A549 (cell line): Measurements from ENCODE around the gene GREM1.

Source experiments
- CHD2 ChIP-seq: fragments of 150-350 bp; IDR thresholded peaks from 2 replicates; pipeline ENCODE4 v1.6.1; 2014; ENCODE audit warnings: low read length; ENCODE audit not compliant: partially characterized antibody
- CTCF ChIP-seq: fragments of >200 bp; sonication (Bioruptor Twin); formaldehyde crosslinking; IDR thresholded peaks from 3 replicates; pipeline ENCODE4 v1.5.1; 2016
- EP300 ChIP-seq, 2 experiments: fragments of >200 bp; sonication (Bioruptor Twin); formaldehyde crosslinking; IDR thresholded peaks; 2 replicates in 1 of 2; 3 replicates in 1 of 2; pipeline ENCODE4 v1.6.1; 2016 to 2017
- HOXA7 ChIP-seq: fragments of 250-450 bp; sonication (Bioruptor Pico); IDR thresholded peaks from 2 replicates; pipeline ENCODE4 v1.5.0; 2020; ENCODE audit warnings: mild to moderate bottlenecking, moderate library complexity
- MAX ChIP-seq: IDR thresholded peaks from 2 replicates; pipeline ENCODE4 v1.6.1; 2012
- MYC ChIP-seq: IDR thresholded peaks from 2 replicates; pipeline ENCODE4 v1.6.1; 2012; ENCODE audit warnings: mild to moderate bottlenecking, inconsistent platforms, low read length, improper control_type of control experiment, borderline replicate concordance
- POLR2A ChIP-seq: IDR thresholded peaks from 2 replicates; pipeline ENCODE4 v1.6.1; 2012; ENCODE audit warnings: mild to moderate bottlenecking, low read length
- RCOR1 ChIP-seq: fragments of 150-350 bp; IDR thresholded peaks from 2 replicates; pipeline ENCODE4 v1.6.1; 2014; ENCODE audit warnings: antibody characterized with exemption, low read length, low read depth
- USF2 ChIP-seq: fragments of 450-650 bp; IDR thresholded peaks from 2 replicates; pipeline ENCODE4 v1.6.1; 2014; ENCODE audit warnings: antibody characterized with exemption

GRCh38 chr15:32687556-32687955, 30.2 kb upstream of the GREM1 start:
- TF ChIP-seq MYC, result no peak
- no peak for TF ChIP-seq RCOR1
- no peak for TF ChIP-seq CHD2
- no peak for TF ChIP-seq CTCF
- TF ChIP-seq EP300 (IDR thresholded peaks at IDR 0.05), result no peak
- TF ChIP-seq MAX, result no peak
- no peak for TF ChIP-seq HOXA7 (CRISPR knock-in tag)
- TF ChIP-seq POLR2A, result no peak
- no peak for TF ChIP-seq USF2
